HG02885 (cell line): ENCODE measurements around the gene SLC39A8.
"Not testable (repeated sequence)": the region's sequence is repeated elsewhere in the genome, so short reads cannot be mapped to it uniquely, and the experiment has no call there.

Source experiments
- ATAC-seq: cut with Tn5 transposase; IDR thresholded peaks from one replicate; pipeline ENCODE4 v1.9.1; 2021; ENCODE audit warnings: mild to moderate bottlenecking; ENCODE audit not compliant: unreplicated experiment, poor library complexity

SLC39A8 gene

DNA sequence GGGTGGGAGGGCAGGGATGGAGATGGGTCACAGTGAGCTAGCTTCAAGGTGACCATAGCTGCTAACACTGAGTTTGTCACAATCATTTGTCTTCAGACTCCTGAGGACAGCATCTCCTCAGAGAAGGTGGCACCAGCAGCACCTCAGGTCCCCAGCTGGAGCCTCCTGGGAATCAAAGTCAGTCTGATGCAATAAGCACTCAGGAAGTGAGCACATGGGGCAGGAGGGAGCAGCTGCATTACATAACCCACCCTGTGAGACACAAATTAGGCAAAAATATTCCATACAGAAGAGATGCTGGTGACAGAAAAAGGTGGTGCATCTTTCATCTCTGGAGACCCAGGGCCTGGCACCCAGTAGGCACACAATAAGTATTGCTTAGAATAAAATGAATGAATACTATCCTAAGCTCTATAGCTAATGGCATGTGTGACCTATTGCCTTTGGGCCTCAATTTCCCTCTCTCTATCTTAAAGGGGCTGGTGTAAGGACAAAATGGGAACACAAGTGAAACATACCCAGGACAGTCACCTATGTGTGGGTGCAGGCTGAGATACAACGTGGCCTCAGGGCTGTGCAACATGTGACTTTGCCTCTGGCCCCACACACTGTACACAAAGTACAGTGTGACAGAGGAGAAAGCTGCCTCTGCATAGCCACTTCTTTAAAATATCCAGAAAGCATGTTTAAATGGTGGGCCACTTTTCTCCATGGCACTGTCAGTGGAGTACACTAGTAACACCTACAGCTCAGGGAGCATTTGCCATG lies 37.1 kb downstream of the SLC39A8 start:
- ATAC-seq = peak; percentile 68

DNA sequence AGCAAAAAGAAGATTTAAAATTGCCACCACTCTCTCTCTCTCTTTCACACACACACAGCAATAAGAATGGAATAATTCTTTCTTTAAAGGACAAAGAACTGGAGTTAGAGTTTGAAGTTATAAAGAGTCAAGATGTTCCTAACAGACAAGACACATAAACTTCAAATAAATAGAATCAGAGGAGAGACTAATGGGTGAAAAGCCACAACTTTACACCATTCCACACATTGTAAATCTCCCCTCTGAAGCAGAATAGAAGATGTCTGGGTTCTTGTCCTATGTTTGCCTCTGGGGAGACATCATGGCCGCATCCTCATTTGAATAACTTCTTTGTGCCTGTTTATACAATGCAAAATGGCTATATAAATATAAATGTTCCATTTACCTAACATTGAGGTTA lies 39.6 kb downstream of the SLC39A8 start:
- no peak for ATAC-seq

DNA sequence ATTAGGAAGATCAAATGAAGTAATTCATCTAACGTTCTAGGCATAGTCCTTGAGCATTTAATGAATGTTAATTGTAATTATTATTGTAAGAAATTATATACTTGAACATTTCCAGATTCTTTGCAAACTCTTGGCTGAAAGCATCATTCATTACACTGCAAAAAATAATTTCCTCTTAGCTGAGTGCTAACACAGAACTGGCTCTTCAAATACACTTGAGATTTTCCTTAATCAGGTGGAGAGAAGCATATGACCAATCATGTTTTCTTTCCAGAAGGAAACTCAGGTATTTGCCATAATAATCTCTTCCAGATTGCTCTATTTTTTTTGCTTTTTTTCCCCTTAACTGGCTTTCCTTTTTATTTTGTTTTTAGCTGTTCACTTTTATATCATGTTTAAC lies 42.5 kb downstream of the SLC39A8 start:
- ATAC-seq = no peak

- peak; percentile 36 for ATAC-seq
These were observed 44.1 kb downstream of the SLC39A8 start for GRCh38 chr4:102301167-102301566.

- peak; percentile 94 for ATAC-seq
These were observed 45.8 kb downstream of the SLC39A8 start for GRCh38 chr4:102299354-102300107.

DNA sequence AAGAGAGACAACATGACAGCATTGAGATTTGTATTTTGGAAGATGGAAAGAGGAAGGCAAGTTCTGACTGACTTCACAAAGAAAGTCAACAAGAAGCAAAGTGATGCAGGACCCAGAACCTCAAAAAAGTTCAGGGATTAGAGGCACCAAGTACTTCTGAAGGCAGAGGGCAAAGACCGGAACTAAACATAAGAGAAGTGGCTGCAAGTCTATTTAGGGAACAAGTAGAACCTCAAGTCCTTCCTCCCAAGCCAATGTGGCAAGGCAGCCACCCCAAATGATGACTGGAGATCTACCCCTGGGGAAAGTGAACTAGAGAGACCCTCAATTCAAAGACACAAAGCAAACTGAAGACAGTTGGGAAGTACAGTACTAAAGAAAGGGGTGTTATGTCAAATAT lies 46.6 kb downstream of the SLC39A8 start:
- ATAC-seq = no peak

DNA sequence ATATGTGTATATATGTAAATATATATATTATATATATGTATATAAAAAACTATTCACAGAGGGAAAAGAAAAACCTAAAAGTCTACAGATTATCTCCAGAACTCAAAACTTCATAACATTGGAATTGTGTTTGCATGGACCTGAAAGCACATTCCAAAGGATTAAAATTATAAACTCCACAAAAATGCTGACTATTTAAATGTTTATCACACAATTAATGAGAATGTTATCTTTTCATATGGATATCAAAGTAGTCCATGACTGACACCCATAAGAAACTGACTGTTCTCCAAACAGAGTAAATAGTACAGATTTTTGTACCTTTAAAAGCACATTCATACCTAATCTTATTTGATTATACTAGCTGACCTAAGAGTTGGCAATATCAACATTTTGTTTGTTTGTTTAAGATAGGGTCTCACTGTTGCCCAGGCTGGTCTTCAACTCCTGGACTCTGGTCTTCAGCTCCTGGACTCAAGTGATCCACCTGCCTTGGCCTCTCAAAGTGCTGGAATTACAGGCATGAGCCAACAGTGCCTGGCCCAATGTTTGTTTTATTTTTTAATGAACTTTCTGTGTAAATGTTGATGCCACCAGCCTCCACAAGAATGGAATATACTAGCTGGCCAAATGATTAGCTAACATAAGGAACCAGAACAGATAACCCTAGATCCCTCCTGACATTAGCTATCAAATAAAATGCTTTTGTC lies 50.0 kb downstream of the SLC39A8 start:
- no peak for ATAC-seq

DNA sequence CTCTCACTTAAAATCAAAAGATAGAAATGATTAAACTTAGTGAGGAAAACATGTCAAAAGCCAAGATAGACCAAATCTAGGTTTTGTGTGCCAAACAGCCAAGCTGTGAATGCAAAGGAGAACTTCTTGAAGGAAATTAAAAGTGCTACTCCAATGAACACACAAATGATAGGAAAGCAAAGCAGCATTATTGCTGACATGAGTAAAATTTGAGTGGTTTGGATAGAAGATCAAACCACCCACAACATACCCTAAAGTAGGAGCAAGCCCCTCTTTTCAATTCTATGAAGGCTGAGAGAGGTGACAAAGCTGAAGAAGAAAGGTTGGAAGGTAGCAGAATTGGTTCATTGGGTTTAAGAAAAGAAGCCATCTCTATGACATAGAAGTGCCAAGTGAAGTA lies 56.8 kb downstream of the SLC39A8 start:
- no peak for ATAC-seq

- no peak for ATAC-seq
These were observed 59.5 kb downstream of the SLC39A8 start for GRCh38 chr4:102285831-102286230.

GRCh38 chr4:102281171-102281839 lies 64.0 kb downstream of the SLC39A8 start:
- no peak for ATAC-seq

DNA sequence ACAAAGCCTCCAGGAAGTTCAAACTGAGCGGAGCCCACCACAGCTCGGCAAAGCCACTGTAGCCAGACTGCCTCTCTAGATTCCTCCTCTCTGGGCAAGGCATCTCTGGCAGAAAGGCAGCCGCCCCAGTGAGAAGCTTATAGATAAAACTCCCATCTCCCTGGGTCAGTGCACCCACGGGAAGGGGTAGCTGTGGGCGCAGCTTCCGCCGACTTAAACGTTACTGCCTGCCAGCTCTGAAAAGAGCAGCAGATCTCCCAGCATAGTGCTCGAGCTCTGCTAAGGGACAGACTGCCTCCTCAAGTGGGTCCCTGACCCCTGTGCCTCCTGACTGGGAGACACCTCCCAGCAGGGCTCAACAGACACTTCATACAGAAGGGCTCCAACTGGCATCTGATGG lies 72.0 kb downstream of the SLC39A8 start:
- not testable (repeated sequence) for ATAC-seq

GRCh38 chr4:102272318-102272717 lies 73.0 kb downstream of the SLC39A8 start:
- no peak for ATAC-seq

DNA sequence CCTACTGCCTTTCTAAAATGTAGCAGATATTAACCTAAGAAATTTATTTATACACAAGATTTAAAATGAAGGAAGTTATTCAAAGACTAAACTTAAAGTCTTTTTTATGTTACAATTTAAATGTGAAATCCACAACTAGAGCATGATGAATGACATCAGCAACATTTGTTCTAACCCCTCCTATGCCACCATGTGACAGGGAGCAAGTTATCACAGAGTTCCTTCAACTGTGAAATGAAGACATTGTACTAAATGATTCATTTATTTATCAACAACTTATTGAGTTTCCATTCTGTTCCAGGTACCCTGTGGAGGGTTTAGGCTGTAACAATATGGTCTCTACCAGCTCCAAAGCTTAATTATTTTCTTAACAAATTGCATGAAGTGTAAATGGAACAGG lies 76.9 kb downstream of the SLC39A8 start:
- no peak for ATAC-seq

- ATAC-seq = peak; percentile 96
These were observed 82.1 kb downstream of the SLC39A8 start for GRCh38 chr4:102263024-102263787.

DNA sequence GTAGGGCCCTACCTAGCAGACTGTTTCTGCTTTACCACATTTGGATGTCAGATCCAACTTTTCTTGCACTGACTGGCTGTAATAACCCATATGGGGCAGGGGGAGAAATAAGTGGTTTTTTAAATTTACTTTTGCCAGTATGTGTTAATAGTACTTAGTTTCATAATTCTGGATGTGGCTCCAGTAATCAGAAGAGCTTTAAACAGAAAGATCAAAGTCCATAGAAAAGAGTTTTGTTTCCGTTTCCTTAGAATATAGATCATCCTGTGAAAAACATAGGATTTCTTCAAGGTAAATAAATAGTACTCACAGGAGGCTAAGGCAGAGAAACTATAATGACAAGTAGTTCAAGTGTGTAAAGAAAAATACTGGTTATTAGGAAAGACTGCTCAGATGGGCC lies 85.6 kb downstream of the SLC39A8 start:
- ATAC-seq = no peak

DNA sequence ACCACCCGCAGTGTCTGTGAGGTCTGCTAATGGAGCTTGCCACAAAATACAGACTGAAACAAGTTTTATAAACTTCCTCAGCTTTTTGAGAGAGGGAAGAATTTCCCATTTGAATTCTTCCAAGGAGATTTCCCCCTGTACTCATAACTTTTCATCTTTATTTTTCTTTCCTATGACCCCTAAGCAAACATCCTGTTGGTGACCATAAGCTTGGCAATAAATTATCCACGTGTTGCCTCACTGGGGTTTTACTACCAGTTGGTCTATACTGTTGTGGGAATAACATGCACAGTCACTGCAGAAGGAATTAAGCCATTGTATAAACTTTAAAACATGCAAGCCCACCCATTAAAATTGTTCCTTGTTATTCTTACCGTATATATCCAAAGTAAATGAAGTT lies 86.2 kb downstream of the SLC39A8 start:
- ATAC-seq = no peak

- no peak for ATAC-seq
These were observed 89.0 kb downstream of the SLC39A8 start for GRCh38 chr4:102256321-102256720.

DNA sequence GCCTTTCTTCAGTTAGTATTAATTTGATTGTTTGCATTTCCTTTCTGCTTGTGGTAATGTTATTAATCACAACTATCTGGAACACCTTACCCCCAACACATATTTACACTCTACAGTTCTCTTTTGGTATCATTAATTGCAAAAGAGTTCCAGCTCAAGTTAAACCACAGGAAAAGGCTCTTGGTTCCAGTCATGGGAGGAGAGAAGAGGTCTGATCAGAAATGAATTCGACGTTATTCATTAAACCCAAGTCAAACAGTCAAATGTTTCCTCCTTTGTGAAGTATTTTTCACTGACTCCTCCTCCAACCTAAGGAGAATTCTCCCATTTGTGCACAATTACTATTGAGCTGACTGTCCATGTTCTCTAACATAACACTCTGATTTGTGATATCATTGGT lies 91.4 kb downstream of the SLC39A8 start:
- no peak for ATAC-seq

DNA sequence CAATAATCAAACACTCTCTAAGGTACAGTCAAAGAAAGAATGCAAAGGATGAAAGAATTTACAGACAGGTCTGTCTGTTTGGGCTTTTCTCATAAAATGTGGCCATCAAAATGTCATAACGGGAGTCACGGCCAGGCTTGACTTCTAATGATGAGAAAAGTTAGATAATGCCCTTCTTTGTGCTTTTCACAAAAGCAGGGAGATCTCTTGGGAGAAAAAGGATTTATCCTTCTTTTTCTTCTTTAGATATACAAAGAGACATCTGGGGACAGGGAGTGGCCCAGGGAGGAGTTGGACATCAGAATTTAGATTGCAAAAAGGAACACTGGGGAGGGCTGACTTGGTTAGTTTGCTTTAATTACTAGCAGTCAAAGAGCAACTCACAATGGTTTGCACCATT lies 93.1 kb downstream of the SLC39A8 start:
- ATAC-seq = no peak

DNA sequence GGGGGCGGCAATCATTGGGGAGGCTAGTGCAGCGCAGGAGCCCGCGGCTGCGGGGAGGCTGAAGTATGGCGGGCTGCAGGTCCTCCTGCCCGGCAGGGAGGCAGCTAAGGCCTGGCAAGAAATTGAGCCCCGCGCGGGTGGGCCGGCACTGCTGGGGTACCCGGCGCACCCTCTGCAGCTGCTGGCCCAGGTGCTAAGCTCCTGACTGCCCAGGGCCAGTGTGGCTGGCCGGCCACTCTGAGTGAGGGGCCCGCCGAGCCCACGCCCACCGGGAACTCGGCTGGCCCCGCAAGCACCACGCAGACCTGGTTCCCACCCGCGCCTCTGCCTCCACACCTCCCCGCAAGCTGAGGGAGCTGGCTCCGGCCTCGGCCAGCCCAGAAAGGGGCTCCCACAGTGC lies 94.9 kb downstream of the SLC39A8 start:
- no peak for ATAC-seq
